NCI-H82 treated with DMSO at 0.1 percent for 48 hours (cell line): ENCODE data around the gene MS4A3.
"Not testable (repeated sequence)": the region's sequence is repeated elsewhere in the genome, so short reads cannot be mapped to it uniquely, and the experiment has no call there.

Source experiments
- DNase-seq: peaks from one replicate; lab custom pipeline; 2025; ENCODE audit not compliant: unreplicated experiment; lab: John Stamatoyannopoulos, UW

The MS4A3 gene

DNA sequence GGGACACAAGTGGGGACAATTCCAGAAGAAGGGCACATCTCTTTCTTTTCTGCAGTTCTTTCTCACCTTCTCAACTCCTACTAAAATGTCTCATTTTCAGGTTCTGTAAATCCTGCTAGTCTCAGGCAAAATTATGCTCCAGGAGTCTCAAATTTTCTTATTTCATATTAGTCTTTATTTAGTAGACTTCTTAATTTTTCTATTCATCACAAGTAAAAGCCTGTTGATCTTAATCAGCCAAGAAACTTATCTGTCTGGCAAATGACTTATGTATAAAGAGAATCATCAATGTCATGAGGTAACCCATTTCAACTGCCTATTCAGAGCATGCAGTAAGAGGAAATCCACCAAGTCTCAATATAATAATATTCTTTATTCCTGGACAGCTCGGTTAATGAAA lies 31.9 kb downstream of the MS4A3 start, which contains the start of gene MS4A2:
MS4A2 (plus strand) TSS at position 301 of the 400 bp plus-strand sequence. CDS start 102 bp downstream, outside the sequence.
- no peak for DNase-seq

DNA sequence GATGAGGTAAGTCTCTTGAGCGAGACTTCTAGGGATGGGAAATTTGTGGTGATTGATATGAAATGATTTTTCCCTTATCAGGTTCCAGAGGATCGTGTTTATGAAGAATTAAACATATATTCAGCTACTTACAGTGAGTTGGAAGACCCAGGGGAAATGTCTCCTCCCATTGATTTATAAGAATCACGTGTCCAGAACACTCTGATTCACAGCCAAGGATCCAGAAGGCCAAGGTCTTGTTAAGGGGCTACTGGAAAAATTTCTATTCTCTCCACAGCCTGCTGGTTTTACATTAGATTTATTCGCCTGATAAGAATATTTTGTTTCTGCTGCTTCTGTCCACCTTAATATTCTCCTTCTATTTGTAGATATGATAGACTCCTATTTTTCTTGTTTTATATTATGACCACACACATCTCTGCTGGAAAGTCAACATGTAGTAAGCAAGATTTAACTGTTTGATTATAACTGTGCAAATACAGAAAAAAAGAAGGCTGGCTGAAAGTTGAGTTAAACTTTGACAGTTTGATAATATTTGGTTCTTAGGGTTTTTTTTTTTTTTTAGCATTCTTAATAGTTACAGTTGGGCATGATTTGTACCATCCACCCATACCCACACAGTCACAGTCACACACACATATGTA lies 39.1 kb downstream of the MS4A3 start:
- no peak for DNase-seq

DNA sequence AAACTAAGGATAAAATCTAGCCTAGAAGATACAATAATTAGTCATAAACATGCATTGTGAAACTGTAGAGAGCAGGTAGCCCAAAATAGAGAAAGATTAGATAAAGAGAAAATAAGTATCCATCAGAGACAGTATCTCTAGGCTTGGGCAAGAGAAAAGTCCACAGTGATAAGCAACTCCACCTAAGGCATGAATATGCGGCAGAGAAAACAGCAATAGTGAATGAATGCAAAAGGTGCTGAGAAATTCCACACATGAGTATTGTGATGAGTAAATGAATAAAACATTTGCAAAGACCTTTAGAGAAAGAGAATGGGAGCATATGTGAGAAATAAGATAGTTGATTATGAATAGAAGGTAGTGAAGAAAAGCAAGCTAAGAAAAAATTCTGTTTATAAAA lies 40.7 kb downstream of the MS4A3 start:
- no peak for DNase-seq

DNA sequence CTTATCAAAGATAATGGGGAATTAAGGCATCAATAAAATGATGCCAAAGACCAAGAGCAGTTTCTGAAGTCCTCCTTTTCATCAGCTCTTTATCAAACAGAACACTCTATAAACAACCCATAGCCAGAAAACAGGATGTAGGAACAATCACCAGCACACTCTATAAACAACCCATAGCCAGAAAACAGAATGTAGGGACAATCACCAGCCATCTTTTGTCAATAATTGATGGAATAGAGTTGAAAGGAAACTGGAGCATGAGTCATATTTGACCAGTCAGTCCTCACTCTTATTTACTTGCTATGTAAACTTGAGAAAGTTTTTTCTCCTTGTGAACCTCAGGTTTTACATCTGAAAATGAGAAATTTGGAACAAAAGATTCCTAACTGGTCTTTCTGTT lies 42.0 kb downstream of the MS4A3 start:
- DNase-seq: no peak

DNA sequence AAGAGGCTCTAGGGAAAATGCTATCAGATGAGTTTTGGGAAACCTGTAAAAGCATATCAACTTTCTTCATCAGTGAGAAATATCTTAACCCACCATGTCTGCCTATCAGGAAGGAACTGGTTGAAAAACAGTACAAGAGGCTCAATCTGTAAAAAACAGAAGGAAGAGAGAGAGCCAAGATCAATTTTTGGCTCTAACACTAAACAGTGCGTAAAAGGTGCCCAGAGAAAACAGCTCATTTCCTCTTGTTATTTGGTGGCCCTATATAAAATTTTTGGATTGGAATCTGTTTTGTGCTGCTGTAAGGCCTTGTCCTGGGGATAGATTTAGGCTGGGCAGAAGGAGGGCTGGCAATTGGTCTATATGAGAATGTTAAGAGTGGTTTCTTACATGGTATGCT lies 44.1 kb downstream of the MS4A3 start:
- no peak for DNase-seq

DNA sequence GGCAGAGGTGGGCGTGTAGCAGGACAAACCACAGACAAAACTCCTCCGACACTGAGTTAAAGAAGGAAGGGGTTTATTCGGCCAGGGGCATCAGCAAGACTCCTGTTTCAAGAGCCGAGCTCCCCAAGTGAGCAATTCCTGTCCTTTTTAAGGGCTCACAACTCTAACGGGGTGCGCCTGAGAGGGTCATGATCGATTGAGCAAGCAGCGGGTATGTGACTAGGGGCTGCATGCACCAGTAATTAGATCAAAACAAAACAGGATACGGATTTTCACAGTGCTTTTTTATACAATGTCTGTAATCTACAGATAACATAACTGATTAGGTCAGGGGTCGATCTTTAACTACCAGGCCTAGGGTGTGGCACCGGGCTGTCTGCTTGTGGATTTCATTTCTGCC lies 44.9 kb downstream of the MS4A3 start:
- DNase-seq: not testable (repeated sequence)

DNA sequence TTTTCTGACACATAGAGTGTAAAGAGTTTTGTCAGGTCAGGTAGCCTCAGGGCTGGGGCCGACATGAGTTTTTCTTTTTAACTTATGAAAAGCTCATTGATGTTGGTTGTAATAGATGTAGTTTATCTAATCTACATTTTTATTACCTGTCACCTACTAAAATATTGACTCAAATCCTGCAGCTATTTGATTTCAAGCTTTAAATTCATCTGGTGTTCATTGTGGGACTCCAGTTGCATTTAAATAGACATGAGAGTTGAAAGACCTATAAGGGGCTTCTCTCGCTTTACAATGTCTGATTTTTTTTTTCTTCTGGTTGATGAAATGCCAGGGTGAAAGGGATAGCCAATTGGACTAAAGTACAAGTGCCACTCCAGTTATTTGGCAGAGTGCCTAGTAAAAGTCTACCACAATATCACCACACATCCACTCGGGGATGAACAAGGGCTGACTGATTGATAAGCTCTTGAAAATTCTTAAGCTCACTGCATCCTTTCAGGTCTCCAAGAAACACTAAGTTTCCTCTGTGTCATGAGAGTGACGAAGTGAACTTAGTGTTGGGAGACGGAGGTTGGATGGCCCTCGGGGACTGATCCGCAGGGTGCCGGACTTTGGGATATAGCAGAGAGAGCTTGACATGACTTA lies 48.1 kb downstream of the MS4A3 start:
- DNase-seq: not testable (repeated sequence)

DNA sequence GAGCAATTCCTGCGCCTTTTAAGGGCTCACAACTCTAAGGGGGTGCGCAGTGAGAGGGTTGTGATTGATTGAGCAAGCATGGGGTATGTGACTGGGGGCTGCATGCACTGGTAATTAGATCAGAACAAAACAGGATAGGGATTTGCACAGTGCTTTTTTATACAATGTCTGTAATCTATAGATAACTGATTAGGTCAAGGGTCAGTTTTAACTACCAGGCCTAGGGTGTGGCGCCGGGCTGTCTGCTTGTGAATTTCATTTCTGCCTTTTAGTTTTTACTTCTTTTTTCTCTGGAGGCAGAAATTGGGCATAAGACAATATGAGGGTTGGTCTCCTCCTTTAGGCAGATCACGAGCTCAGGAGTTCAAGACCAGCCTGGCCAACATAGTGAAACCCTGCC lies 52.2 kb downstream of the MS4A3 start:
- DNase-seq: not testable (repeated sequence)

DNA sequence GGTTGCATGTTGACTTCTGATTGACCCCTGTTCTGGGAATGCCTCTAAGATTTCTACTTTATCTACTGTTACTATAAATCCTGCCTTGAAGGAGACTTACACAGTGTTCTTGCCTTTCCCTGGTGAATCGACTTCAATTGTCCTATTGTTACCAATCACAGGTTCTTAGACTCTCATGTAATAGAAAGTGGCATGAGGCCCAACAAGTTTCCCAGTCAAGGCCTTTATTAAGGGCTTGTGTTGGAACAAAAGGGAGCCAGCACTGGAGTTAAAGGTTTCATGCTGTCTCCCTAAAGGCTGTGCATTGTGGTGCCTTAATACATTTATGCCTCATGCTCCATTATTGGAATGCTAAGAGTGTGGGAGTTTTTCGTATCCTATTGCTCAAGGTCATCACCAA lies 55.3 kb downstream of the MS4A3 start:
- DNase-seq: no peak

DNA sequence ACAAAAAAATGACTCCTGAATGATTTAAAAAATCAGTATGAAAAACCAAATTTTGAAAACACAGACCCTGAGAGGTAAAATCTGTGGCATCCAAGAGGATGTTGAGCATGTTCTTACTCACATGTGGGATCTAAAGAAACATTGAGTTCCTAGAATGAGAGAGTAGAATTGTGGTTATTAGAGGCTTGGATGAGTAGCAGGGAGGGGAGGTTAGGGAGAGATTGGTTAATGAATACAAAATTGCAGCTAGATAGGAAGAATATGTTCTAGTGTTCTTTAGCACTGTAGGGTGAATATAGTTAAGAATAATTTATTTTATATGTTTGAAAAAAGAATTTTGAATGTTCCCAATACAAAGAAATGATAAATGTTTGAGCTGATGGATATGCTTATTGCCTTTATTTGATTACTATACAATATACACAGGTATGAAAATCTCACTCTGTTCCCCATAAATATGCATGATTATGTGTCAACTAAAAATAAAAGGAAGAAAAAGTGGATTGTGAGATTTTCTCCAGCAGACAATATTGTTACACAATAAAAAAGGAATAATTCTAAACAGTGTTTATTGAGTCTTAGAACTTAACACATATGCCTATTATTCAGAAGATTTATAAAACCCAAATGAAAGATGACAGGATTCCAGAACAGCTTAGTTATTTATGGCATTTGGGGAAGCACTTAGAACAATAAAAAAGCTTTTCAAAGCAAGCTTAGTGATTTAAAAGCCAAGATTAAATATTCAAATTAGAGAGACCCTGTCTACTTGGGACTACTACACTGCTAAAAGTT lies 60.7 kb downstream of the MS4A3 start:
- no peak for DNase-seq

DNA sequence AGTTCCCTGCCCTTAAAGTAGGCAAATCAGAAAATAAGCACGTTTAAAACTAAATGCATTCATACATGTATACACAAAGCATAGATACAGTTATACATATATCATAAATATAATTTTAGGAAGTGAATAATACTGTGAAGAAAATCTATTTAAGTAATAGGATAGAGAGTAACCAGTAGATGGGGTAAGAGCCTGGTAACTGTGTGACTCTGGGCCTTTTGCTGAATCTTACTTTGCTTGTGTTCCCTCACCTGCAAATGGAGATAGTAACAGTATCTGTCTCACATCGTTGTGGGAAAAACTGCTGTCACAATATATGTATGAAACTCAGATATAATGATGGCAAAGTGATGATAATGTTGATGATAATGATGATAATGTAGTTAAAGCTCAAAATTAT lies 61.9 kb downstream of the MS4A3 start:
- DNase-seq: no peak

DNA sequence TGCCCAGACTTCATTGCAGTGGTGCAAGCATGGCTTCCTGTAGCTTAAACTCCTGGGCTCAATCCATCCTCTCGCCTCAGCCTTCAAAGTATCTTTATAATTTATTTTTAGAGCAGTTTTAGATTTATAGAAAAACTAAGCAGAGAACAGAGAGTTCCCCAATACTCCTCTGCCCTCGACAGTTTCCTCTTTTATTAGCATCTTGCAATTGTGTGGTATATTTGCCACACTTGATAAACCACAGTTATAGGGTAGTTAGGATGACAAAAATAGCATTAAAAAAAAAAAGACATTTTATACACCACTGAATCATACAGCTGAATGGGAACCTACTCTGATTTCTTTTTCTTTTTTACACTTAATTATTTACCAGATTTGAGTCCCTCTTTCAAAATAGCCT lies 63.2 kb downstream of the MS4A3 start:
- no peak for DNase-seq
